HG03565 (cell line): ENCODE measurements around the gene TMEM109.
"Not testable (repeated sequence)": the region's sequence is repeated elsewhere in the genome, so short reads cannot be mapped to it uniquely, and the experiment has no call there.

Source experiments
- ATAC-seq: cut with Tn5 transposase; IDR thresholded peaks from one replicate; pipeline ENCODE4 v1.9.1; 2021; ENCODE audit warnings: mild to moderate bottlenecking, moderate library complexity; ENCODE audit not compliant: unreplicated experiment

TMEM109 gene

DNA sequence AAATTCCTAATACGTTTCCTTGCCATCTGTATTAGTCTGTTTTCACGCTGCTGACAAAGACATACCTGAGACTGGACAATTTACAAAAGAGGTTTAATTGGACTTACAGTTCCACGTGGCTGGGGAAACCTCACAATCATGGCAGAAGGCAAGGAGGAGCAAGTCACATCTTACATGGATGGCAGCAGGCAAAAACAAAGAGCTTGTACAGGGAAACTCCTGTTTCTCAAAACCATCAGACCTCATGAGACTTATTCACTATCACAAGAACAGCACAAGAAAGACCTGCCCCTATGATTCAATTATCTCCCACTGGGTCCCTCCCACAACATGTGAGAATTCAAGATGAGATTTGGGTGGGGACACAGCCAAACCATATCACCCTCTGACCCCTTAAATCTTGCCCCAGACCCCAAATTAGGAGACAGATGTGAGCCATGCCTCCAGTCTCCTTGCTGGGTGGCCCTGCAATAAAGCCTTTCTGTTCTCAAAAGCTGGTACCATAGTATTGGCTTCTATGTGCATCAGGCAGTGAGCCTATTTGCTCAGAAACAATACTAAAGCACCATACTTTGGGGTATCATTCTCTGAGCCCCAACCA lies 4.2 kb upstream of the TMEM109 start:
- ATAC-seq, result not testable (repeated sequence)

DNA sequence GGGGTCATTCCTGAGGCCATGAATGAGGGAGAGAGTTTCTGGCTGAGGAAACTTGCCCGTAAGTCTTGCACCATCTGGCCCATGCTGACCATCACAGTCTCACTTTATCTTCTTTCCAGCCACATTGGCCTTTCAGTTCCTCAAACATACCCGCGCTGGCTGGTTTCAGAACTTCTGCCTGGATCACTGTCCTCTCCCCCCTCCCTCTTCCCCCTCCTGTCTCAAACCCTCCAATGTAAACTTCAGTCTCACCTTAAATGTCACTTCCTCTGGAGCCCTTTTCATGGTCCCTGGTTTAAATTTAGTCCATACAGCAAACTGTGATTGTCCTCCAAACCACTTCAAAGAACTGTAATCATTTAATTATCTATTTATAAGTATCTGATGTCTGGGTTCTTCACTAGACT lies 3.7 kb upstream of the TMEM109 start:
- ATAC-seq, result peak; percentile 28

DNA sequence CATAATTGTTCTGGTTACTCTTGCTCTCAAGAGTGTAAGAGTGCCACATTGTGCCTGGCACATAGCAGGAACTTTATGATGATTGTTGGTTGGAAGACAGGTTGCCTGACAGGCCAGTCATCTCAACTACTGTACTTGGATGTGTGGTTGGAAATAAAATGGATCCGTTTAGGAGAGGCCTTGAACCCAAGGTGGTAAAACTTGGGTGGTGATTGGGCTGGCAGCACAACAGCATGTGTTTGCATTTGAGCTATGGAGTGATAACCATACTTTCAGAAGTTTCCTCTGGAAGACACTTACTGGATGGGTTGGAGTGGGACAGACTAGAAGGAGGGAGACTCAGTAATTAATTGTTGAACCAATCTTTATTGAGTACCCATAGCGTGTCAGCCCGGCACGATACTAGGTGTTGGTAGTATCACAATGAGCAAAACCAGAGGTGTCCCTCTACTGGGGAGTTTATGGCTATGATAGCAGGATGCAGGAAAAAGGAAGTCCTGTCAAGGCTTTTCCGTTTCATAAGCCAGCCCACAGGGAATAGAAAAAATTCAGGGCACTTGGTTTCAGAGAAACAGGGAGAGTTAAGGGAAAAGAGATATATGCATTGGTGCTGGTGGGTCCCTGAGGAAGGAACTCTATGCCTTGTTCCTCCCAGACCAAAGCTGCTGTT lies 3.1 kb upstream of the TMEM109 start:
- ATAC-seq, result no peak

DNA sequence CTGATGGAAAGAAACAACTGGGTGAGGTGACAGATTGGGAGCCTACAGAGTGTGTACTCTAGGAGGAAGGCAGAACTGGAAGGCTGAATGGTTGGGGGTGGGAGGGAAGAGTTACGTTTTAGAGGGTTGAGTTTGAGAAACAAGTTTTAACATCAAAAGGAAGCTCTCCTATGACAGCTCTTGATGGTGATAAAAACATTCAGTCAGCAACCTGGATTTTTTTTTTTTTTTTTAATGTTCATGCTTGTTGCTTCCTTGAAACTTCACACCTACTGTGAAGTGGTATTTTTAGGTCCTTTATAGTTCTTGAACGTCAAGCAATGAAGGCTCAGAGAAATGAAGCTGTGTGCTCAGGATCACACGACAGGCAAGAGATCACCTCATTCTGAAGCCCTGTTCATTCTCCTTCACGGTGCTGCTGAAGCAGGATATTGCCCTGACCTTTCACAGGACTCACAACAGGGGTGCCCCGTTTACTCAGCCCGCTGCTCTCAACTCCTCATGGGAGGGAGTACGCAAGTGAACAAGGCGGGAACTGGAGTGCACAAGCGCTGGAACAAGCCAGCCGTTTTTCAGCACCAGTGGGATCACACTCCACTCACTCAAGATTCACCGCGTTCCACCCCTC lies 1.6 kb upstream of the TMEM109 start:
- no peak for ATAC-seq

DNA sequence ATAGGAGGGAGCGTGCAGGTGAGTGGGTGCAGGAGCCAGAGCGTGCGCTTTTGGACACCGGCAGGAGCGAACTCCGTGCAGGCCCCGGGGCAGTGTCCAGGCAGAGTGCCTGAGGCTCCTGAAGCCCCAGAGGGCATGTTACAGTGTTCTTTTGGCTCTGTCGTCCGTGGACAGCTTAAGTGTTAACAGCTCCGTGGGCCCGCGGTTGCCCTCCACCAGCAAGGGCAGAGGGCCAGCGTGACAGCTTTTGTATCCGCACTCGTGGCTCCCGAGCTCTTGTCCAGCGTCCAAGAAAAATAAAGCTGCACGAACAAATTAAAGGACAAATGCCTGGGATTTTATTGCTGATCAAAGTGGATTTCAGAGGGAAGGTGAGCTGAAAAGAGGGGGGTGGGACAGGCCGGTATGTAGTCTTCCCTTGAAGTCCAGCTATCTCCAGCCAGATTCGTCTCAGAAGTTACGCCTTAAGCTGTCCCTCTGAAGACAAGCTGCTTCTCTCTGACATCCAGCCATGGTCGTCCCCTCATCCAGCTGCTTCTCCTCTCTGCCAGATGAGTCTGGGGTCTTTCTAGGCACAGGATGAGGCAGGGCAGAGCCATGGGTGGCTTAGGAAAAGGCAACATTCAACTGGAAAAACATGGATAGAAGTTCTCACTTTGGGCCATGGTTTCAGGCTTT lies 968 bp upstream of the TMEM109 start:
- ATAC-seq, result no peak

DNA sequence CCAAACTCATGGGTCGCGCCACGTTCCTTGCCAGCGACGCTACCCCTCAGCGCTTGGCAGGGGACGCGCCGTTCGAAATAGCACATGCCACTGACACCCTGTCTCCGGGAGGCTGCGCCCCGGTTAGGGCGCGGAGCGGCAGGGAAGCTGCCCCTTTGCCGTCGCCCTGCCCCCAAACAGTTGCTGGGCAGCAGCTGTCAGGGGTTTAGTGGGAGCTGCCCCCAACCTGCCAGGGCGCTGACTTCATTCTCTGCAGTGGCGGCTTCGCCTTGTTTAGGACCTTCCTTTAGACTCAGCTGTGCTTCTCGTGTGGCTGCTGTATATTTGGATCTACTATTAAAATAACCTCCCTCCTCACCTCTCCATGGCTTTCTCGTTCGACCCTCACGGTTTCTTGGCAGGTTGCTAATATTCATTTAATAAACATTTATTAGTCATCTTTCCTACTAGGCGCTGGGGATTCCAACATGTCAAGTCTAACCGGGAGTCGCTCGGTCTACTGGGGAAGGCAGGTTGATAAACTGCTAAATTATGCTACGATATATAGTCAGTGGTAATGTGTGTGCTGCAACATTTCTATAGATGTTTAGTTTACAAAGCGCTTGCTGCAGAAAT lies 782 bp downstream of the TMEM109 start:
- ATAC-seq, result no peak

DNA sequence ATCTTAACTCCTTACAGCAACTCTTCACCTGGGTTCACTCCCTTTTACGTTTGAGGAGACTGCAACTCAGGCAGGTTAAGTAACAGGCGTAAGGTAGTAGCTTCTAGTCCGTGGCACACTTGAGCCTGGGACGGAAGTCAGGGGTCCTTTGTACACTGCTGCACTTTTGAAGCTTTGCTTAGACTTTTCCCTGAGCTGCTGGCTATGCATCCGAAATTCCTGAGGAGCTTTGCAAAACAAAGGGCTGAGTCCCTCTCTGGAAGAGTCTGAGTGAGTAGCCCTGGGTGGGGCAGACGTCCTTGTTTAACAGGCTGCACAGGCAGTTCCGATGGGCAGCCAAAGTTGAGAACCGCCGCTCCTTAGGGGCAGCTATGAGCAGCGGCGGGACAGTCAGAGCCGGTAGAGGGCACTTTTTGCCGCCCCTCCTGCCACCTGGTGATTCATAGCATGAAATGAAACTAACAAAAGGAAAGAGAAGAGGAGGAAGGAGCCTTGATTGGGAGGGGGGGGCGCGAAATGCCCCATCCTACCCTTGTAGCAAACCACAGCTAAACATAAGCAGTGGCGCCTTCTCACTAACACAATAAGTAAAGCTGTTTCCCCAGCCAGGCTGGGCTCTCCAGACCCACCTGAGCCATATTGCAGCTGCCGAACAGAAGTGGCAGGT lies 1.4 kb downstream of the TMEM109 start:
- peak; percentile 30 for ATAC-seq

DNA sequence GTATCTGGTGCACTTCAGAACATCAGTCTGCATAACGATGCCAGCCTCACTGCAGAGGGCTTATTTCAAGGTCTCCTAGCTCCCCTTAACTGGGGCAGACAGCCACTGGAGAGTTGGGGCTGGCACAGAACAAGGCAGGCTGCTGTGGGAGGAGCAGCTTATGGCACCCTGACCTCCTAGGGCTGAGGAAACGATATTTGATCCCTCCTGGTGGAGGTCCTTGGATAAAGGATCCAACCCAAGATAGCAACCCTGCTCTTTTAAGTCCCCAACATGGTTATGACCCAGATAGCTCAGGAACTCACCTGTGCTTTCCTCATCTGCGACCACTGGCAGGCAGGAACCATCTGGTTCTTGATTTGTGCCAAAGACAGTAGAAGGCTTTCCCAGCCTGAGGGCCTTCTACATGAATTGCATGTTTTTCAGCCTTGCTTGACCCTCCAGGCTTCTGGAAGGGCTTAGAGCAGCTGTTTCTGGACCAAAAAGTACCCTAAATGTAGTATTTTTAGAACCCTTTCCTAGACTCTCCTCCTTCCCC lies 2.8 kb downstream of the TMEM109 start:
- ATAC-seq, result no peak

DNA sequence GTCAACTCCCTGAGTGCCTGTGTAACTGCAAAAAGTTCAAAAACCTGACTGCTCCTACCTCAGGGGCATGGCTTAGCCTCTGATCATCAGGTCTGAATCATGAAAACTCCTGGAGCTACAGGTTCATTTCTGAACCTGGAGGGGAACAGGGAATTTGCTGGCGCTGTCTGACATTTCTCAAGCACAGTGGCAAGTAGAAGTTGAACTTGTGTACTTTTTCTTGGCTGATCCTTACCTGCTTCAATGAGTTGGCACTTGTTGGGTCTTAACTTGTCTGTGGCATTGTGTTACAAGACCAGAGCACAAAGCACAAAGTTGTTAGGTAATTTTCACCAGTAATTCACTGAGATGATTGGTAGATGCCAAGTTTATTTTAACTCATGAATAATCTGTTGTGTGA lies 3.3 kb downstream of the TMEM109 start:
- ATAC-seq, result no peak

DNA sequence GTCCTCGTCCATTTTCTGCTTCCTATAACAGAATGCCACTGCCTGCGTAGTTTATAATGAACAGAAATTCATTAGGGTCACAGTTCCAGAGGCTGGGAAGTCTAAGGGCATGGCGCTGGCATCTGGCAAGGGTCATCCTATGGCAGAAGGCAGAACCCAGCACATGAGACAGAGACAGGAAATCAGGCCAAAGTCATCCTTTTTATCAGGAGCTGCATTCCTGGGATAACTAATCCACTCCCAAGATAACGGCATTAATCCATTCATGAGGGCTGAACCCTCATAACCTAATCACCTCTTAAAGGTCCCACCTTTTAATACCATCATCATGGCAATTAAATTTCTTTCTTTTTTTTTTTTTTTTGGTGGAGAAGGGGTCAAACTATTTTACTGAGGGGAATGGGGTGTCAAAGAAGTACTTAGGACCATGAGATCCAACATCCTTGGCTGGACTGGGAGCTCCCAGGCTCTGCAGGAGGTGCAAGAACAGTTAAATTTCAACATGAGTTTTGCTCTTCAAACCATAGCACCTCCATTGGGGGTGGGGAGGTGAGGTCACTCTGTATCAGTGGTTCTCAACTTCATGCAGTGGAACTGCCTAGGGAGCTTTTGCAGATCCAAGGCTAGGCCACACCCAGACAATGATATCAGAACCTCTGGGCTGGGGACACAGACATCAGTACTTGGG lies 4.4 kb downstream of the TMEM109 start:
- ATAC-seq, result no peak

DNA sequence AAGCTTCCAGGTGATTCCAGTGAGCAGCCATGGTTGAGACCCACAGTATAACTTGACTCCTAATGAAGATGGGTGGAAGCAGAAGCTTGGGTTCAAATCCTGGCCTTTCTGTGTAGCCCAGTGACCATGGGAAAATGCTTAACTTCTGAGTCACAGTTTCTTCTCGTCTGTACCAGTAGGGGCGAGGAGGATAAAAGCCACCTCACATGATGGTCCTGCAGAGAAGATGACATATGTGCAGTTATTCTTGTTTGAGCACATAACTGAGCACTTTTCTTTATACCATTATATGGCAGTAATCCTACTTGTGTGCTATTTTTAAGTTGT lies 4.9 kb downstream of the TMEM109 start:
- no peak for ATAC-seq

DNA sequence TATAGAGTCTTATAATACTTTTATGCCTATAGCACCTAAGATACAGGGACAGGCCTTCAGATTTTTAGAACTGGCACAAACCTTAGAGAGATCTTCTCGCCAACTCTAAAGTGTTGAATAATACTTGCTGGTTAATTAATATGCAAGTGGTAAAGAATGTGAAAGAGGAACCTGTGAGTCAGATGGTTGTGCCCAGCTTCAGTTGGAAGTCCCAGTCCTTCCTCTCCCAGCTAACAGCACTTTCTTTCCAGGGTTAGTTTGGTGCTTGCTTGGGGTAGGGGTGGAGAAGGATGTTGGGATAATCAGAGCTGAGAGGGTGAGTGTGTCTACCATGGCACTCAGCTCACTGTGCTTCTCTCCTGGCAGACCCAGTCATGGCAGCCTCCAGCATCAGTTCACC lies 5.4 kb downstream of the TMEM109 start:
- no peak for ATAC-seq

DNA sequence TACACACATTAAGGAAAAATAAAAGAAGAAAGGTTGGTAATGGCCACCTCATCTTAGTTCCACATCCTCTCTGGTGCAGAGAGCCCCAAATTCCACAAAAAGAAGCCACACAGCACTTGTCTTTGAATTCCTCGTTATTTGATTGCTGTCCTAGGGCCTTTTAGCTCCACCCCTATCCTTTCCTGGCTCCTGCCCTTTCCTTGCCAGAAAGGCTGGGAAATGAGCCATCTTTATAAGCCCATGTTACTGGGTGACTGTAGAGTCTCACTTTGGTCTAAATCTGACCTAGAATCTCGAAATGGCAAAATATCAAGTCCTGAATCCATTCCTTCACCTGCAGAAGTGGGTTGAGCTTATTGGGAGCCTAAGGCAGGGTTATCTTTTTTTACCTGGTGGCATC lies 6.0 kb downstream of the TMEM109 start:
- ATAC-seq, result no peak

DNA sequence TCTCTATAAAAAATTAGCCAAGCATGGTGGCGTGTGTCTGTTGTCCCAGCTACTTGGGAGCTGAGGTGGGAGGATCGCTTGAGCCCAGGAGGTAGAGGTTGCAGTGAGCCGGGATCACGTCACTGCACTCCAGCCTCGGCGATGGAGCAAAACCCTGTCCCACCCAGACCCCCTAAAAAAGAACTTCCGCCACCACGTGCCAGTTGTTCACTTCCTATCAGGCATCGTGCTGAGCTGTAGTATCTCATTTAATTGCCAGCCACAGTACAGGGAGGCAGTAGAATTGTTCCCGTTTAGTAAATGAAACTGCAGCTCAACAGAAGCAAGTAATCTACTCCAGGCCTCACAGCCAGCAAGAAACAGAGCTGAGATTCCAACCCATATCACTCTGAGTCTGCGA lies 7.3 kb downstream of the TMEM109 start:
- ATAC-seq, result no peak

DNA sequence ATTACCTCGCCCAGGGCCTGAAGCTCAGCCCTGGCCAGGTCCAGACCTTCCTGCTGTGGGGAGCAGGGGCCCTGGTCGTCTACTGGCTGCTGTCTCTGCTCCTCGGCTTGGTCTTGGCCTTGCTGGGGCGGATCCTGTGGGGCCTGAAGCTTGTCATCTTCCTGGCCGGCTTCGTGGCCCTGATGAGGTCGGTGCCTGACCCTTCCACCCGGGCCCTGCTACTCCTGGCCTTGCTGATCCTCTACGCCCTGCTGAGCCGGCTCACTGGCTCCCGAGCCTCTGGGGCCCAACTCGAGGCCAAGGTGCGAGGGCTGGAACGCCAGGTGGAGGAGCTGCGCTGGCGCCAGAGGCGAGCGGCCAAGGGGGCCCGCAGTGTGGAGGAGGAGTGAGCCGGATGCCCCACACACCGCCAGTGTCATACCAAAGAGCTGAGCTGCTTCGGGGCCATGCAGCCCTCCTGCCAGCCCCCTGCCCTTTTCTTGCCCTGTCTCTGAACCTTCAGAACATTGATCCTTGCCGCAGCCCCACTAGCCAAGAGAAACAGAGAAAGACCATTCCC lies 7.9 kb downstream of the TMEM109 start:
- ATAC-seq, result no peak

DNA sequence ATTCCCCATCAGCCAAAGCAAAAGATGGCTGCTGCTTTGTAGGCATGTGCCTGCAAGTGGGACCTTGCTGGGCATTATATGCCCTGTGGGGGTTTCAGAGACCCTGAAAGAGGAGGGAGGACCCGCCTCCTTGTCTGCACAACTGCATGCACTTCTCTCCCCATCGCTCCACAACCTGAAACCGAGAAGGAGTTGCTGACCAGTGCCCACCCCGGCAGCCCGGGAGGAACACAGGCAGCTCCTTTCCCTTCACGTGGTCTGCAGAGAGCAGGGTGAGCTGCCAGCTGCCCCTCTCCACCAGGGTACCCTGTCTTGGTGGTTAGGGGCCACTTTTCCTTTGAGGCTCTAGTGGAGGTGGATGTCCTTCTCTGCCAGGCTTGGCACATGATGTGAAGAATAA lies 8.9 kb downstream of the TMEM109 start:
- ATAC-seq, result no peak

DNA sequence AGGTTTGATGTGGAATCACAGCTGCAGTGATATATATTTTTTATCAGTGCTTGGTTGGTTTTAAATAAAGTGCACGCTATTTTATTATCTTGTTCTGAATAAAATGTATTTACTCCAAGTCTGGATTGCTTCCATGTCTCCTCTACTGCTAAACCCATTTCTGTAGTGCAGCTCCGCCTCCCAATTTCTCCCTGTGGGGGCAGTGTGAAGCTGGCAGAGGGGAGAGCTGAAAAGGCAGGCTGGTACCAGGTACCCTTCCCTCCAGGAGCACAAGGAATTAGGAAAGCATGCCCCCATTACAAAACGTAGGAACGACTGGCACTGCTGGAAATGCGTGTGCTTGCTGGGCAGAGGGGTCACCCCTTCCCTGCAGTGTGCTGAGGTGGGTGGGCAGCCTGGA lies 9.4 kb downstream of the TMEM109 start:
- no peak for ATAC-seq

DNA sequence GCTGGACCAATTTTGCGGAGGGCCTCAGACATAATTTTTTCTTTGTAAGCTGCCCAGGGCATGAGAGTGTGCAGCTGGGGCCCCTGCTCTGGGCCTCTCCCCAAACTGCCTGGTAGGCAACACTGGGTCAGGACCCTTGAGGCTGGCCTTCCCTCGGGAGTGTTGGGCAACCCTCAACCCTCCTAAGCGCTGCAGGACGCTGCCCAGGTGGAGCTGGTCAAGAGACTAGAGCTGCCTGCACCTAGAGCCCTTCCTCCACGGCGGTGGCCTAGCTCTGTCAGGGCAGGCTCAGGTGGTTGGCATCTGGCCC lies 9.8 kb downstream of the TMEM109 start:
- ATAC-seq, result no peak

DNA sequence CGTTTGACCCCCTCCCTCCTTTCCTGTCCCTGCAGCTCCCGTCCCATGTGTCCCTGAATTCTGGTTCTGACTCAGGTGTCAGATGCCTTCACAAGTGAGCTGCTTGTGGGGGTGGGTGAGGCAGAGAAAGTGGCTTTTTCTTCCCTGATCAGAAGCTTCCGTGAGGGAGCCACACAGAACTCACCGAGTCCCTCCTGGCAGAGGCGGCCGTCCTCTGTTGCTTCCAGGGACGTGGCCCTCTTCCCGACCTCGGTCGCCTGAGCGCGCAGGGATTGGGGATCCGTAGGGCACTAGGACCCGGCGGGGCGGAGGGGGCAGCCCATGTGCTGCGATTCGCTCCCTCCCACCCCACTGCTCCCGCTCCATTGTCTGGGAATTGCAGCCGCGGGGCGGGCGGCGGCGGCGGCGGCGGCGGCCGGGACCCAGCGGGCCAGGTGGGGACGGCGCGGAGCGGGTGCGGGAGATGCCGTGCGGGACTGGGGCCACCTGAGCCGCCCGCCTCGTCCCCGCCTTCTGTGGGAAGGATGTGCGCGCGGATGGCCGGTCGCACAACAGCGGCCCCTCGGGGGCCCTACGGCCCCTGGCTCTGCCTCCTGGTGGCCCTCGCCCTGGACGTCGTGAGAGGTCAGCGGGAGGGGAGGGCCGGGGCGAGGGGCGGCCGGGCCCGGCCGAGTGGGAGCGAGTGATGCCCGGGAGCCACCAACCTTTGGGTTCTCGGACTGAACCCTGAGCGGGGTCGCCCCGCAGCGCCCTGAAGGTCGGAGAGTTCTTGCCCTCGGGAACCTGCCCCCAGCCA lies 10.3 kb downstream of the TMEM109 start, which contains the start of gene TMEM132A:
TMEM132A (plus strand) TSS at position 351 of the 796 bp plus-strand sequence; CDS start at position 525, 174 bp downstream.
- ATAC-seq, result no peak
